GM06990 (cell line): ENCODE results near the gene RAP1GDS1.
"Not testable (repeated sequence)": the region's sequence is repeated elsewhere in the genome, so short reads cannot be mapped to it uniquely, and the experiment has no call there.

Experiments used
- DNase-seq: peaks from one replicate; pipeline ENCODE4 v3.0.0-alpha.2; 2011; ENCODE audit not compliant: insufficient read length; ENCODE audit errors: extremely low read depth
- H3K27me3 ChIP-seq: replicated peaks from 2 replicates; pipeline ENCODE4 v1.6.0; 2011; ENCODE audit warnings: low read length; ENCODE audit not compliant: control insufficient read depth, insufficient read depth
- H3K36me3 ChIP-seq: 2 replicates; pipeline ENCODE4 v1.5.1; 2011; ENCODE audit warnings: low read length; ENCODE audit not compliant: control insufficient read depth, insufficient read depth
- H3K4me3 ChIP-seq: replicated peaks from 2 replicates; pipeline ENCODE4 v1.5.1; 2011; ENCODE audit warnings: low read depth, mild to moderate bottlenecking, control low read depth, low read length
- TF ChIP-seq, protein P1 (sequence below): IDR thresholded peaks from 2 replicates; pipeline ENCODE4 v1.5.1; 2011; ENCODE audit warnings: low read length, control low read depth, mild to moderate bottlenecking, inconsistent platforms; ENCODE audit not compliant: insufficient read depth, poor library complexity, severe bottlenecking

The RAP1GDS1 gene

DNA sequence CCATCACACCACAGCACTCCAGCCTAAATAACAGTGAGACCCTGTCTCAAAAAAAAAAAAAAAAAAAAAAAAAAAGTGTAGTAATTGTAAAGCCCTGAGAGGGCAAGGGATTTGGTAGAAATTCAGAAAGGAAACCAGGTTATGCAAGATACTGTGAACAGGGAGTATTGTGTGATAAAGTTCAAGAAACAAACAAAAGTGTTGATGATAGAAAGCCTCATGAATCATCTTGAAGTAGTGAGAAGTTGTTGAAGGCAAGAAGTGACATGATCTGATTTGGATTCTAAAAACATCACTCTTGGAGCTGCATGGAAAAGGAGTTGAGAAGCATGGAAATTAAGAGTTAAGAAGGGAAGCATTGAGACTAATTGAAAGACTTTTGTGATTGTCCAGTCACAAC, 102.2 kb downstream of the RAP1GDS1 start:
- H3K36me3 ChIP-seq, result no peaks in the 10 kb centered on the region
- no peak for DNase-seq
- TF ChIP-seq, protein P1, sequence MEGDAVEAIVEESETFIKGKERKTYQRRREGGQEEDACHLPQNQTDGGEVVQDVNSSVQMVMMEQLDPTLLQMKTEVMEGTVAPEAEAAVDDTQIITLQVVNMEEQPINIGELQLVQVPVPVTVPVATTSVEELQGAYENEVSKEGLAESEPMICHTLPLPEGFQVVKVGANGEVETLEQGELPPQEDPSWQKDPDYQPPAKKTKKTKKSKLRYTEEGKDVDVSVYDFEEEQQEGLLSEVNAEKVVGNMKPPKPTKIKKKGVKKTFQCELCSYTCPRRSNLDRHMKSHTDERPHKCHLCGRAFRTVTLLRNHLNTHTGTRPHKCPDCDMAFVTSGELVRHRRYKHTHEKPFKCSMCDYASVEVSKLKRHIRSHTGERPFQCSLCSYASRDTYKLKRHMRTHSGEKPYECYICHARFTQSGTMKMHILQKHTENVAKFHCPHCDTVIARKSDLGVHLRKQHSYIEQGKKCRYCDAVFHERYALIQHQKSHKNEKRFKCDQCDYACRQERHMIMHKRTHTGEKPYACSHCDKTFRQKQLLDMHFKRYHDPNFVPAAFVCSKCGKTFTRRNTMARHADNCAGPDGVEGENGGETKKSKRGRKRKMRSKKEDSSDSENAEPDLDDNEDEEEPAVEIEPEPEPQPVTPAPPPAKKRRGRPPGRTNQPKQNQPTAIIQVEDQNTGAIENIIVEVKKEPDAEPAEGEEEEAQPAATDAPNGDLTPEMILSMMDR, result no peak
- no peak overlapping the region for H3K4me3 ChIP-seq
- no peaks in the 10 kb centered on the region for H3K27me3 ChIP-seq

DNA sequence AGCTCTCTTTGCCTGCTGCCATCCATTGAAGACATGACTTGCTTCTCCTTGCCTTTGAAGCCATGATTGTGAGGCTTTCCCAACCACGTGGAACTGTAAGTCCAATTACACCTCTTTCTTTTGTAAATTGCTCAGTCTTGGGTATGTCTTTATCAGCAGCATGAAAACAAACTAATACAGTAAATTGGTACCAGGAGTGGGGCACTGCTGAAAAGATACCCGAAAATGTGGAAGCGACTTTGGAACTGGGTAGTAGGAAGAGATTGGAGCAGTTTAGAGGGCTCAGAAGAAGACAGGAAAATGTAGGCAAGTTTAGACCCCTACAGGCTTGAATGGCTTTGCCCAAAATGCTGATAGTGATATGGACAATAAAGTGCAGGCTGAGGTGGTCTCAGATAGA, 105.1 kb downstream of the RAP1GDS1 start:
- not testable (repeated sequence) for H3K4me3 ChIP-seq, H3K27me3 ChIP-seq, DNase-seq, H3K36me3 ChIP-seq

DNA sequence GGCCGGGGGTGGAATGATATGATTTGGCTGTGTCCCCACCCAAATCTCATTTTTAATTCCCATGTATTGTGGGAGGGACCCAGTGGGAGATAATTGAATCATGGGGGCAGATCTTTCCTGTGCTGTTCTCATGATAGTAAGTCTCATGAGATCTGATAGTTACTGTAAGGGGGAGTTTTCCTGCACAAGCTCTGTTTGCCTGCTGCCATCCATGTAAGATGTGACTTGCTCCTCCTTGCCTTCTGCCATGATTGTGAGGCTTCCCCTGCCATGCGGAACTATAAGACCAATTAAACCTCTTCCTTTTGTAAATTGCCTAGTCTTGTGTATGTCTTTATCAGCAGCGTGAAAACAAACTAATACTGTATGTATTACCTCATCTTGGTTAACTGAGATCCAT, 106.8 kb downstream of the RAP1GDS1 start:
- not testable (repeated sequence) for DNase-seq, H3K36me3 ChIP-seq

DNA sequence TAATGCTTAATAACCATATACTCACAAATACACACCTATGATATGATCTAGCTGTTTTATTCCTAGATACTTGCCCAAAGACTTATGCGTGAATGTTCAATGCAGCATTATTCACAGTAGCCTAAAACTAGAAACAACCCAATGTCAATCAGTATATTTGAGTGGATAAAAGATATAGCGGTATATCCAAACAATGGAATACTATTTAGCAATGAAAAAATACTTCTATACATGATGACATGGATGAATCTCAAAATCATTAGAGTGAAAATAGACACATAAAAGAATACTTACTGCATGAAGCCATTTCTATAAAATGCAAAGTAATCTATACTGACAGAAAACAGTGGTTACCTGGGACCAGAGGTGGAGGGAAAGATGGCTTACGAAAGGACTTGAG, 108.1 kb downstream of the RAP1GDS1 start:
- TF ChIP-seq, protein P1, result no peak
- Histone ChIP-seq H3K36me3 (no peaks in the 10 kb centered on the region), H3K4me3 (no peak overlapping the region), H3K27me3 (no peaks in the 10 kb centered on the region)
- no peak for DNase-seq

More for the DNA sequence above, 106.8 kb downstream of the RAP1GDS1 start:
- H3K4me3 ChIP-seq, H3K27me3 ChIP-seq: not testable (repeated sequence)

DNA sequence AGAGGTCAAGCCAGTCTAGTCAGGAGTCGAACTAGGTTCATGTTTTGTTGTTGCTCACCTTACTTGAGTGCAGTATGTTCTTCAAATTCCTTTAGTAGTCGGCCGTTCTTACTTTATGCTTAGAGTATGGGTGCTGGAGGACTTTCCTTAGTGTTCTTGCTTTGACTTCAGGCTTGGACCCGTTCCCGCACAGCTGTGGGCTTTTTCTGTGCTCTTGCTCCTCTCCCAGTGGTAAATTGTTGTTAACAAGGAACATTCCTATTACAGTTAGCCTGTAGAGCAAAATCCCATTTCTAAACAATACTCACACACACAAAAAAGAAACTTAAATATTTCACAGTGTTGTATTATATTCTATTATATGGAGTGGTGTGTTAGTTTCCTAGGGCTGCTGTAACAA, 113.5 kb downstream of the RAP1GDS1 start:
- Histone ChIP-seq H3K4me3 (no peak overlapping the region), H3K36me3 (no peaks in the 10 kb centered on the region), H3K27me3 (no peaks in the 10 kb centered on the region)
- TF ChIP-seq, protein P1, result no peak
- DNase-seq, result no peak

DNA sequence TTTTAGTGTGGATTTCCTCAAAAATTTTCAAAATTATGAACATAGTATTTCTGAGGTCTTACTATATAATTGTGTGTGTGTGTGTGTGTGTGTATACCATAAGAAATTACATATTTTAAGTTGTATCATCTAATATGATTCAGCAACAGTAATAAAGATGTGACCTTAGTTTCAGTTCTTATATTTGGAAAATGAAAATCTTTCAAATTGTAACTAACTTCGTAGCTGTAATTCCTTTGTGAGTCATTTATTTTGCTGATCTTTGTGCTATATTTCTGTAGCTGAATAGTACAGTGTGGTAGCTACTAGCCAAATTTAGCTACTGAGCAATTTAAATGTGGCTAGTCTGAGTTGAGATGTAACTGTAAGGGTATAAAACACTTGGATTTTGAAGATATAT, 116.4 kb downstream of the RAP1GDS1 start:
- DNase-seq, result peak; percentile 15
- TF ChIP-seq, protein P1, result no peak
- Histone ChIP-seq H3K27me3 (no peaks in the 10 kb centered on the region), H3K36me3 (no peaks in the 10 kb centered on the region), H3K4me3 (no peak overlapping the region)

DNA sequence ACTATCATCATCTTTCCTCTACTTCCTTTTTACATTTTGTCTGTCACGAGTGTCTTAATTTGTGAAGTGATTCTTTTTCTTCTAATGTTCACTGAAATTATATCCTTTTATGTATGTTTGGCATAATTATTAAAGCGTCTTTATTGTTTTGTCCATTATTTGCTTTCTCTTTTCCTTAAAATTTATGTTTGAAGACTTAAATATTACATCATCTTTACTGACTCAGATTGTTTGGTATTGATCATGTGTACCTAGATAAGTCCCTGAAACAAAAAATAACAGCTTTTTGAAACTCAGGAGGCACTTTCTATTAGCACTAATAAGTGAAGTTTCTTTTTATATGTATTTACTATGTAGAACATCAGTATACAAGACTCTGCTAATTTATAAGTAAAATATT, 120.1 kb downstream of the RAP1GDS1 start:
- TF ChIP-seq, protein P1, result no peak
- no peaks in the 10 kb centered on the region for H3K27me3 ChIP-seq
- H3K4me3 ChIP-seq, result no peak overlapping the region
- DNase-seq, result no peak
- no peaks in the 10 kb centered on the region for H3K36me3 ChIP-seq
